GM12874 (cell line): ENCODE results near the gene TMTC2.

Source experiments
- TF ChIP-seq, protein P1 (sequence below): IDR thresholded peaks from 2 replicates; pipeline ENCODE4 v1.5.1; 2011; ENCODE audit warnings: low read depth, mild to moderate bottlenecking, control low read depth, low read length, moderate library complexity; ENCODE audit not compliant: insufficient read depth

Gene TMTC2

DNA sequence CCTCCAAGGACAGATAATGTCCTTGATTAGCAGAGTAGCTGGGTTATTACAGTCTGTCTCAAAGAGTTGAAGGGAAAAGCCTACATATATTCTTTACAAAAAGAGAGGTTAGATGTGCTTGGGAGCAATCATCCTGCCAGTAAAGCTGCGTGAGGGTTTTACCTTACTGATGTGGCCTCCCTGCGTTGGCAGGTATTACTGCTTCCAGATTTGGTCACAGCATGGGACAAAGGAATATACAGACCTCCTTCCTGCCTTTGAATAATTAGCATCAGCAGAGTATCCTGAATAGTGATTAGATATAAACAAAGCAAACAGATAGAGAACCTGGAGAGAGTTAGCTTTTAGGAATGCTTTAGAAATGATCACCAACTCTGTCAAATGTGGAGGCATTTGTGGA lies 69.6 kb downstream of the TMTC2 start:
- TF ChIP-seq, protein P1, sequence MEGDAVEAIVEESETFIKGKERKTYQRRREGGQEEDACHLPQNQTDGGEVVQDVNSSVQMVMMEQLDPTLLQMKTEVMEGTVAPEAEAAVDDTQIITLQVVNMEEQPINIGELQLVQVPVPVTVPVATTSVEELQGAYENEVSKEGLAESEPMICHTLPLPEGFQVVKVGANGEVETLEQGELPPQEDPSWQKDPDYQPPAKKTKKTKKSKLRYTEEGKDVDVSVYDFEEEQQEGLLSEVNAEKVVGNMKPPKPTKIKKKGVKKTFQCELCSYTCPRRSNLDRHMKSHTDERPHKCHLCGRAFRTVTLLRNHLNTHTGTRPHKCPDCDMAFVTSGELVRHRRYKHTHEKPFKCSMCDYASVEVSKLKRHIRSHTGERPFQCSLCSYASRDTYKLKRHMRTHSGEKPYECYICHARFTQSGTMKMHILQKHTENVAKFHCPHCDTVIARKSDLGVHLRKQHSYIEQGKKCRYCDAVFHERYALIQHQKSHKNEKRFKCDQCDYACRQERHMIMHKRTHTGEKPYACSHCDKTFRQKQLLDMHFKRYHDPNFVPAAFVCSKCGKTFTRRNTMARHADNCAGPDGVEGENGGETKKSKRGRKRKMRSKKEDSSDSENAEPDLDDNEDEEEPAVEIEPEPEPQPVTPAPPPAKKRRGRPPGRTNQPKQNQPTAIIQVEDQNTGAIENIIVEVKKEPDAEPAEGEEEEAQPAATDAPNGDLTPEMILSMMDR = no peak

GRCh38 chr12:82757059-82757458 lies 70.4 kb downstream of the TMTC2 start:
- TF ChIP-seq, protein P1 = no peak

DNA sequence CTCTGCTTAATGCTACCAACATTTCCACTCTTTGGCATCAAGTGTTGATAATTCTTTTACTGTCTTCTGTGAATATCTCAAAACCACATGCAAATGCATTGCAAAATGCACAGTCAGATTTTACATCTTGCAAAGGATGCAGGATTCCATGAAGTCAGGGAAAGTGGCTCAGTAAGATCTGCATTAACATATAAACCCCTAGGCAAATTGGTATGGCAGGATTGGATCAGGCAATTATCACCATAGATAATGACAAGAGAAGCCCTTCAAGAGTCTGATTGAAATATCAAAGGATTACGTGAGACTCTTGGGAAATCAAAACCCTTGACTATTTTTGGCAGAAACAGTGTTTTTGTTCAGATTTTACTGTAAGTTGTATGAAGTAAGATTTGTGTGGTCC lies 71.0 kb downstream of the TMTC2 start:
- TF ChIP-seq, protein P1 = no peak

DNA sequence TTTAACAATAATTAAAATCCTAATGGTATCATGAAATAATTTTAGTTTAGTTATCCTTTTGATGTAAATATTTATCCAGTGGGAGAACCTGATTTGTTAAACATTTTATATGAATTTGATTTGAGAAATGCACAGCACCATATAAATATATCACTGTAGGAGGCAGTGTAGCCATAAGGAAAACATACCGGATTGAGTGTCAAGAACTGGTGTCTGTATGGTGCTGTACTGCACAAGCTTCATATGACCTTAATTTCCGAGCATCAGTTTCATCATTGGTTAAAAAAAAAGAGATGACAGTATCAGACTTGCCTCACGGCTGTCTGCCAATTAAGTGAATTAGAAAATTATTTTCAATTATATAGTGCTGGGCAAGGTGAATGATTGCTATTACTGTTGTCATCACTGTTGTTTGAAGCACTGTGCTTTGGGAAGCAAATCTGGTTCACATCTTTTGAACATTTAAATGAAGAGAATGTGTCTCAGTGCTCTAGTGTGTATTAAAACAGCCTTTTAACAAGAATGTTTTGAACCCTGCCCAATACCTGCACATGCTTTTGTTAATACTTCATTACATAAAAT lies 72.1 kb downstream of the TMTC2 start:
- TF ChIP-seq, protein P1 = no peak

DNA sequence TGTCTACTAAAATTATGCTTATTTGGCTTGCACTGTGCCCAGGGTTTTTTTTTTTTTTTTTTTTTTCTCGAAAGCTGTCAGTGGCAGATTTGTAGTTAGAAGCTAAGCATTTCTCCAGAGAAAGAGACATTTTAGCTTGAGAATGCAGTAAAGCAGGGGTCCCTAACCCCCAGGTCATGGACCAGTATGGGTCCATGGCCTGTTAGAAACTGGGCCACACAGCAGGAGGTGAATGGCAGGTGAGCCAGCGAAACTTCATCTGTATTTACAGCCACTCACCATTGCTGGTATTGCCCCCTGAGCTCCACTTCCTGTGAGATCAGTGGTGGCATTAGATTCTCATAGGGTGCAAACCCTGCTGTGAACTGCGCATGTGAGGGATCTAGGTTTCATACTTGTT lies 73.7 kb downstream of the TMTC2 start:
- TF ChIP-seq, protein P1 = no peak

GRCh38 chr12:82765971-82766705 lies 79.4 kb downstream of the TMTC2 start:
- TF ChIP-seq, protein P1 = no peak

GRCh38 chr12:82774666-82775065 lies 88.0 kb downstream of the TMTC2 start:
- TF ChIP-seq, protein P1 = no peak
